Effector memory CD8-positive, alpha-beta T cell (primary cell): ENCODE measurements around the gene RAB11A.

Source experiments
- ATAC-seq: fragments of 150-1000 bp; cut with Tn5 transposase; replicated peaks from 2 replicates; pipeline ENCODE4 v1.10.0; 2021; ENCODE audit warnings: mild to moderate bottlenecking, moderate library complexity
- DNase-seq, 3 experiments: peaks; one replicate each; pipeline ENCODE4 v3.0.0; 2021
- H3K27ac Mint-ChIP-seq, 2 donors: one replicate each; pipeline ENCODE4 v1.8.0; 2022; ENCODE audit warnings: mild to moderate bottlenecking in 2 of 2, mixed read lengths in 2 of 2, moderate library complexity in 2 of 2
- H3K27me3 Mint-ChIP-seq, 2 donors: one replicate each; pipeline ENCODE4 v1.8.0; 2022; ENCODE audit warnings: mixed read lengths in 2 of 2
- H3K36me3 Mint-ChIP-seq: one replicate; pipeline ENCODE4 v1.8.0; 2022; ENCODE audit warnings: mild to moderate bottlenecking, moderate library complexity, mixed read lengths; ENCODE audit not compliant: insufficient read depth
- H3K4me1 Mint-ChIP-seq, 2 donors: one replicate each; pipeline ENCODE4 v1.8.0; 2022; ENCODE audit warnings: low read depth in 2 of 2, mixed read lengths in 2 of 2
- H3K4me3 Mint-ChIP-seq, 2 donors: one replicate each; pipeline ENCODE4 v1.8.0; 2022; ENCODE audit warnings: mild to moderate bottlenecking in 2 of 2, mixed read lengths in 2 of 2, moderate library complexity in 2 of 2
- H3K9me3 Mint-ChIP-seq, 2 donors: one replicate each; pipeline ENCODE4 v1.8.0; 2022; ENCODE audit warnings: mixed read lengths in 2 of 2

RAB11A gene

GRCh38 chr15:65883571-65883970 is 14.3 kb downstream of the RAB11A start:
- no peaks in the 10 kb centered on the region for H3K27me3 Mint-ChIP-seq
- H3K4me3 Mint-ChIP-seq: no peak overlapping the region

GRCh38 chr15:65884511-65884910 is 15.2 kb downstream of the RAB11A start:
- Mint-ChIP-seq H3K36me3 (peaks cover 74% of the 10 kb centered on the region), H3K27me3 (no peaks in the 10 kb centered on the region), H3K4me1 (peaks cover 21 to 38% of the 10 kb centered on the region in 2 donors), H3K4me3 (no peak overlapping the region), H3K9me3 (no peaks in the 10 kb centered on the region), H3K27ac (peak overlapping the region in 1 of 2 donors; percentile 64)
- ATAC-seq (no peak), DNase-seq (no peak)

More at GRCh38 chr15:65883571-65883970, 14.3 kb downstream of the RAB11A start:
- Mint-ChIP-seq H3K4me1 (peaks cover 21 to 38% of the 10 kb centered on the region in 2 donors), H3K27ac (peak overlapping the region; percentile 15 to 64), H3K36me3 (peaks cover 72% of the 10 kb centered on the region), H3K9me3 (no peaks in the 10 kb centered on the region)
- no peak for DNase-seq
- ATAC-seq: no peak

GRCh38 chr15:65885668-65886218 is 16.5 kb downstream of the RAB11A start:
- peaks cover 21 to 38% of the 10 kb centered on the region in 2 donors for H3K4me1 Mint-ChIP-seq
- ATAC-seq (no peak), DNase-seq (no peak)
- peaks cover 79% of the 10 kb centered on the region for H3K36me3 Mint-ChIP-seq
- H3K27me3 Mint-ChIP-seq: no peaks in the 10 kb centered on the region
- peak overlapping the region; percentile 9 to 73 for H3K27ac Mint-ChIP-seq
- no peak overlapping the region for H3K4me3 Mint-ChIP-seq
- H3K9me3 Mint-ChIP-seq: no peaks in the 10 kb centered on the region

GRCh38 chr15:65887565-65887964 is 18.3 kb downstream of the RAB11A start:
- H3K9me3 Mint-ChIP-seq: no peaks in the 10 kb centered on the region
- peaks cover 71% of the 10 kb centered on the region for H3K36me3 Mint-ChIP-seq
- DNase-seq (no peak), ATAC-seq (peak; percentile 82)
- peaks cover 17 to 38% of the 10 kb centered on the region in 2 donors for H3K4me1 Mint-ChIP-seq
- peak overlapping the region; percentile 58 to 79 for H3K27ac Mint-ChIP-seq
- no peaks in the 10 kb centered on the region for H3K27me3 Mint-ChIP-seq
- H3K4me3 Mint-ChIP-seq: no peak overlapping the region

- DNase-seq (no peak), ATAC-seq (peak; percentile 32)
- Mint-ChIP-seq H3K27me3 (no peaks in the 10 kb centered on the region), H3K9me3 (no peaks in the 10 kb centered on the region), H3K27ac (no peak overlapping the region), H3K4me3 (no peak overlapping the region), H3K36me3 (peaks cover 59% of the 10 kb centered on the region), H3K4me1 (peaks cover 13 to 28% of the 10 kb centered on the region in 2 donors)
Measured at GRCh38 chr15:65888981-65889380, 19.7 kb downstream of the RAB11A start.

- Mint-ChIP-seq H3K36me3 (peaks cover 28% of the 10 kb centered on the region), H3K4me1 (peaks cover 2 to 4% of the 10 kb centered on the region in 2 donors), H3K4me3 (no peak overlapping the region), H3K27ac (peak overlapping the region in 1 of 2 donors; percentile 35), H3K9me3 (no peaks in the 10 kb centered on the region), H3K27me3 (no peaks in the 10 kb centered on the region)
- DNase-seq (no peak), ATAC-seq (no peak)
Measured at GRCh38 chr15:65893060-65893459, 23.8 kb downstream of the RAB11A start.

GRCh38 chr15:65896236-65896635 is 26.9 kb downstream of the RAB11A start:
- DNase-seq (no peak), ATAC-seq (no peak)
- H3K4me1 Mint-ChIP-seq: no peaks in the 10 kb centered on the region
- H3K9me3 Mint-ChIP-seq: no peaks in the 10 kb centered on the region
- H3K36me3 Mint-ChIP-seq: peaks cover 5% of the 10 kb centered on the region
- H3K4me3 Mint-ChIP-seq: no peak overlapping the region
- H3K27ac Mint-ChIP-seq: no peak overlapping the region
- H3K27me3 Mint-ChIP-seq: no peaks in the 10 kb centered on the region

GRCh38 chr15:65900488-65900887 is 31.2 kb downstream of the RAB11A start:
- H3K9me3 Mint-ChIP-seq: no peaks in the 10 kb centered on the region
- H3K4me1 Mint-ChIP-seq: peaks cover 0 to 4% of the 10 kb centered on the region in 2 donors
- ATAC-seq (no peak), DNase-seq (no peak)
- H3K27ac Mint-ChIP-seq: no peak overlapping the region
- no peaks in the 10 kb centered on the region for H3K27me3 Mint-ChIP-seq
- no peak overlapping the region for H3K4me3 Mint-ChIP-seq
- no peaks in the 10 kb centered on the region for H3K36me3 Mint-ChIP-seq

GRCh38 chr15:65901336-65901735 is 32.0 kb downstream of the RAB11A start:
- ATAC-seq (no peak), DNase-seq (no peak)
- Mint-ChIP-seq H3K27me3 (no peaks in the 10 kb centered on the region), H3K27ac (no peak overlapping the region), H3K4me1 (peaks cover 0 to 4% of the 10 kb centered on the region in 2 donors), H3K36me3 (peaks cover 3% of the 10 kb centered on the region), H3K4me3 (no peak overlapping the region), H3K9me3 (no peaks in the 10 kb centered on the region)

- peaks cover 0 to 4% of the 10 kb centered on the region in 2 donors for H3K4me1 Mint-ChIP-seq
- H3K36me3 Mint-ChIP-seq: peaks cover 4% of the 10 kb centered on the region
- no peaks in the 10 kb centered on the region for H3K27me3 Mint-ChIP-seq
- ATAC-seq (no peak), DNase-seq (no peak)
- H3K9me3 Mint-ChIP-seq: no peaks in the 10 kb centered on the region
- no peak overlapping the region for H3K4me3 Mint-ChIP-seq
- H3K27ac Mint-ChIP-seq: no peak overlapping the region
Measured at GRCh38 chr15:65901836-65902235, 32.5 kb downstream of the RAB11A start.

GRCh38 chr15:65902373-65902772 is 33.1 kb downstream of the RAB11A start:
- DNase-seq (no peak), ATAC-seq (peak; percentile 51)
- Mint-ChIP-seq H3K36me3 (peaks cover 9% of the 10 kb centered on the region), H3K4me1 (peaks cover 0 to 4% of the 10 kb centered on the region in 2 donors), H3K27me3 (no peaks in the 10 kb centered on the region), H3K9me3 (no peaks in the 10 kb centered on the region), H3K27ac (no peak overlapping the region), H3K4me3 (no peak overlapping the region)

- Mint-ChIP-seq H3K4me3 (no peak overlapping the region), H3K27ac (no peak overlapping the region), H3K9me3 (no peaks in the 10 kb centered on the region), H3K4me1 (peaks cover 0 to 4% of the 10 kb centered on the region in 2 donors), H3K36me3 (peaks cover 9% of the 10 kb centered on the region), H3K27me3 (no peaks in the 10 kb centered on the region)
- ATAC-seq (no peak), DNase-seq (no peak)
Measured at GRCh38 chr15:65903296-65904073, 34.2 kb downstream of the RAB11A start.

GRCh38 chr15:65904301-65904700 is 35.0 kb downstream of the RAB11A start:
- peaks cover 9% of the 10 kb centered on the region for H3K36me3 Mint-ChIP-seq
- H3K4me1 Mint-ChIP-seq: peaks cover 0 to 4% of the 10 kb centered on the region in 2 donors
- no peak overlapping the region for H3K4me3 Mint-ChIP-seq
- no peak overlapping the region for H3K27ac Mint-ChIP-seq
- DNase-seq (no peak), ATAC-seq (no peak)
- H3K27me3 Mint-ChIP-seq: no peaks in the 10 kb centered on the region
- H3K9me3 Mint-ChIP-seq: no peaks in the 10 kb centered on the region

GRCh38 chr15:65906396-65906795 is 37.1 kb downstream of the RAB11A start:
- DNase-seq (no peak), ATAC-seq (no peak)
- no peak overlapping the region for H3K27ac Mint-ChIP-seq
- no peak overlapping the region for H3K4me3 Mint-ChIP-seq
- peaks cover 9% of the 10 kb centered on the region for H3K36me3 Mint-ChIP-seq
- H3K9me3 Mint-ChIP-seq: no peaks in the 10 kb centered on the region
- H3K27me3 Mint-ChIP-seq: no peaks in the 10 kb centered on the region
- H3K4me1 Mint-ChIP-seq: peaks cover 0 to 4% of the 10 kb centered on the region in 2 donors
